Small intestine (tissue), 7 donors: ENCODE measurements around the gene PHF24. TPM values are rescaled to one million over a fixed set of nuclear protein-coding genes. Genes with fewer than 3 reads are reported as not detected.

Experiments
- DNase-seq, 2 donors: peaks; one replicate each; pipeline versions ENCODE4 v3.0.0 to v3.0.0-alpha.2; 2013
- FAIRE-seq: peaks from 2 replicates; lab custom pipeline; 2012; peaks lifted over from hg19 to GRCh38; lab: Jason Lieb, UNC
- H3K27ac ChIP-seq, 3 donors: one replicate each; pipeline ENCODE4 v1.5.1; 2013; ENCODE audit warnings: low read length in 2 of 3, mild to moderate bottlenecking in 2 of 3, control low read depth in 1 of 3, inconsistent platforms in 1 of 3, low read depth in 1 of 3, moderate library complexity in 1 of 3
- H3K27me3 ChIP-seq, 3 donors: one replicate each; pipeline ENCODE4 v1.6.1; 2013; ENCODE audit warnings: low read length in 3 of 3, inconsistent platforms in 1 of 3; ENCODE audit not compliant: control insufficient read depth in 3 of 3, insufficient read depth in 3 of 3
- H3K36me3 ChIP-seq, 3 donors: one replicate each; pipeline ENCODE4 v1.6.1; 2013; ENCODE audit warnings: low read length in 3 of 3, inconsistent platforms in 1 of 3, low read depth in 1 of 3, mild to moderate bottlenecking in 1 of 3, moderate library complexity in 1 of 3; ENCODE audit not compliant: control insufficient read depth in 3 of 3, insufficient read depth in 2 of 3
- H3K4me1 ChIP-seq, 3 donors: one replicate each; pipeline ENCODE4 v1.6.1; 2013; ENCODE audit warnings: low read length in 2 of 3, inconsistent platforms in 1 of 3, low read depth in 1 of 3, mild to moderate bottlenecking in 1 of 3, moderate library complexity in 1 of 3; ENCODE audit not compliant: control insufficient read depth in 3 of 3, insufficient read depth in 2 of 3
- H3K4me3 ChIP-seq, 3 donors: one replicate each; pipeline ENCODE4 v1.5.1; 2013; ENCODE audit warnings: low read length in 3 of 3, control low read depth in 1 of 3, inconsistent platforms in 1 of 3, low read depth in 1 of 3, mild to moderate bottlenecking in 1 of 3, moderate library complexity in 1 of 3
- H3K9me3 ChIP-seq, 2 donors: one replicate each; pipeline ENCODE4 v1.6.1; 2013; ENCODE audit warnings: low read depth in 1 of 2, low read length in 1 of 2; ENCODE audit not compliant: control insufficient read depth in 2 of 2, insufficient read depth in 1 of 2
- WGBS, 3 donors: extraction: QIAGEN DNeasy Blood & Tissue Kit; methylation state at CpG; one replicate each; pipeline ENCODE4 v1.1.7; 2013; 5-methylcytosine and 5-hydroxymethylcytosine counted together
- polyA plus RNA-seq, 4 donors: library from polyadenylated mRNA; stranded (reverse) in 3 of 4; unstranded in 1 of 4; fragments of 200-250 nt in 3 of 4; fragments of 120-200 nt in 1 of 4; gene quantifications; one replicate each; pipeline versions ENCODE4 v1.2.1 to v1.2.3, GENCODE V29; 2013
- donor health status: healthy with polysubstance abuse.
- donor health status: control.
- donor health status: control.
- donor health status: Bipolar disorder and iron deficiency.
- donor health status: healthy.

The PHF24 gene
- polyA plus RNA-seq, 4 donors: 0.15 to 0.39 TPM; not detected in 2

- Histone ChIP-seq H3K9me3 (no peaks in the 10 kb centered on the region), H3K27me3 (peaks cover 2 to 31% (median 12%) of the 10 kb centered on the region in 3 donors), H3K36me3 (no peaks in the 10 kb centered on the region), H3K27ac (no peak overlapping the region), H3K4me3 (no peak overlapping the region), H3K4me1 (no peaks in the 10 kb centered on the region)
- DNase-seq (no peak), FAIRE-seq (no peak)
- WGBS, 3 donors: 71 to 81% (median 78%) methylated on average over 4 of the region's 4 CpGs
These were observed 1.4 kb upstream of the PHF24 start for GRCh38 chr9:34956648-34957047.

- H3K27me3 ChIP-seq: peaks cover 2 to 45% (median 14%) of the 10 kb centered on the region in 3 donors
- no peak overlapping the region for H3K27ac ChIP-seq
- FAIRE-seq (no peak), DNase-seq (no peak)
- no peaks in the 10 kb centered on the region for H3K9me3 ChIP-seq
- H3K36me3 ChIP-seq: no peaks in the 10 kb centered on the region
- WGBS, 3 donors: 7 to 13% (median 11%) methylated on average over 19 to 21 of the region's 21 CpGs
- H3K4me3 ChIP-seq: peak overlapping the region in 1 of 3 donors; percentile 55
- no peaks in the 10 kb centered on the region for H3K4me1 ChIP-seq
These were observed 412 bp downstream of the PHF24 start for GRCh38 chr9:34958411-34958982.

- WGBS, 3 donors: 88 to 92% (median 89%) methylated on average over 4 of the region's 4 CpGs
- H3K27ac ChIP-seq: no peak overlapping the region
- H3K36me3 ChIP-seq: no peaks in the 10 kb centered on the region
- H3K4me3 ChIP-seq: no peak overlapping the region
- H3K4me1 ChIP-seq: no peaks in the 10 kb centered on the region
- H3K9me3 ChIP-seq: no peaks in the 10 kb centered on the region
- DNase-seq (no peak), FAIRE-seq (no peak)
- peaks cover 2 to 45% (median 12%) of the 10 kb centered on the region in 3 donors for H3K27me3 ChIP-seq
These were observed 1.4 kb downstream of the PHF24 start for GRCh38 chr9:34959461-34959860.

- Histone ChIP-seq H3K27ac (no peak overlapping the region), H3K9me3 (no peaks in the 10 kb centered on the region), H3K27me3 (peaks cover 2 to 45% (median 12%) of the 10 kb centered on the region in 3 donors), H3K36me3 (no peaks in the 10 kb centered on the region), H3K4me3 (no peak overlapping the region), H3K4me1 (no peaks in the 10 kb centered on the region)
- peak in 1 of 2 donors; percentile 25 for DNase-seq
- no peak for FAIRE-seq
- 41 to 51% (median 45%) methylated on average over 5 of the region's 5 CpGs for WGBS, 3 donors
These were observed 3.7 kb downstream of the PHF24 start for GRCh38 chr9:34961574-34962490.

DNA sequence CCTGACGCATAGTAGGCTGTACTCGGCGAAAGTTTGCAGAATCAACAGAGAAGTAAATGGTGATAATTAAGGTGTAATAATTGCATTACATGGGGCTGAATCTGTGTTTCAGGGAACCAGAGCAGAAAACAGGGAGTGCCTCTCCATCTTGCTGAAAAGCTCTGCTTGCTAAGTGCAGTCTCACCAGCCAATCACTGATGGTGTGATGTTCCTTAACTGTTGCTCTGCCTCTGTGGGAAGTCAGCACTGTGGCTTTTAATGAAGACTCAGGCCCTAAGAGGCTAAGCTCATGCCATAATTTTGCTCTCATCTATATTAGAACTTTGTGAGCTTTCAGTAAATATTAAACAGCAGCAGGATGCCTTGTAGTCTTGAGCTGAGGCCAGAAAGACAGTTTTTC, 4.5 kb downstream of the PHF24 start:
- H3K4me1 ChIP-seq: no peaks in the 10 kb centered on the region
- no peak overlapping the region for H3K27ac ChIP-seq
- no peaks in the 10 kb centered on the region for H3K36me3 ChIP-seq
- FAIRE-seq (no peak), DNase-seq (no peak)
- H3K4me3 ChIP-seq: no peak overlapping the region
- H3K9me3 ChIP-seq: no peaks in the 10 kb centered on the region
- WGBS, 3 donors: 85 to 89% (median 88%) methylated on average over 3 of the region's 3 CpGs
- peaks cover 2 to 42% (median 9%) of the 10 kb centered on the region in 3 donors for H3K27me3 ChIP-seq

- WGBS, 3 donors: 52 to 69% (median 59%) methylated on average over 2 of the region's 2 CpGs
- FAIRE-seq: no peak
- Histone ChIP-seq H3K27me3 (peaks cover 0 to 38% (median 6%) of the 10 kb centered on the region in 3 donors), H3K9me3 (no peaks in the 10 kb centered on the region), H3K4me1 (no peaks in the 10 kb centered on the region), H3K27ac (no peak overlapping the region), H3K4me3 (no peak overlapping the region), H3K36me3 (no peaks in the 10 kb centered on the region)
- no peak for DNase-seq
These were observed 5.5 kb downstream of the PHF24 start for GRCh38 chr9:34963552-34963951.

- peaks cover 0 to 29% (median 5%) of the 10 kb centered on the region in 3 donors for H3K27me3 ChIP-seq
- H3K4me3 ChIP-seq: no peak overlapping the region
- no peak for FAIRE-seq
- H3K27ac ChIP-seq: no peak overlapping the region
- H3K36me3 ChIP-seq: no peaks in the 10 kb centered on the region
- no peaks in the 10 kb centered on the region for H3K9me3 ChIP-seq
- WGBS, 3 donors: 25 to 62% (median 54%) methylated on average over 3 of the region's 3 CpGs
- DNase-seq: no peak
- no peaks in the 10 kb centered on the region for H3K4me1 ChIP-seq
These were observed 6.4 kb downstream of the PHF24 start for GRCh38 chr9:34964458-34964857.

DNA sequence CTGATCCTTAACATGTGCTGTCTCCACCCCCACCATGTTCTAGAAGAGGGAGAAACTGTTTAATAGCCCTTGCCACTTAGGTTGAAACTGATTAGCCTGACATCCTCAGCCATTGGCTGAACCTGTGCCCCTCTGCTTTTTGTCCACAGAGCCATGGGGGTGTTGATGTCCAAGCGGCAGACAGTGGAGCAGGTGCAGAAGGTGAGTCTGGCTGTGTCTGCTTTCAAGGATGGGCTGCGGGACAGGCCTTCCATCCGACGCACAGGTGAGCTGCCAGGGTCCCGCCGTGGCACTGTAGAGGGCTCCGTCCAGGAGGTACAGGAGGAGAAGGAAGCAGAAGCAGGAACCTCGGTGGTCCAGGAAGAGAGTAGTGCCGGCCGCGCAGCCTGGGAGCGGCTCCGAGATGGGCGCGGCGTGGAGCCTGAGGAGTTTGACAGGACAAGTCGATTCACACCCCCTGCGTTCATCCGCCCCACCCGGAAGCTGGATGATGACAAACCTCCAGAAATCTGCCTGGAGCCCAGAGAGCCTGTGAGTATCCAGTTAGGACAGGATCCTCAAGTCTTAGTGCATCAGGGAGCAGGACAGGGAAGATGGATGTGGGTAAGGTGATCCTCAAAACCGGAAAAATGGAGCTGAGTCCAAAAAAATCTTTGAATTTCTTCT, 13.2 kb downstream of the PHF24 start:
- no peak overlapping the region for H3K4me3 ChIP-seq
- no peaks in the 10 kb centered on the region for H3K9me3 ChIP-seq
- H3K36me3 ChIP-seq: no peaks in the 10 kb centered on the region
- 91 to 93% (median 92%) methylated on average over 21 of the region's 21 CpGs for WGBS, 3 donors
- no peaks in the 10 kb centered on the region for H3K4me1 ChIP-seq
- H3K27me3 ChIP-seq: peaks cover 0 to 2% (median 0%) of the 10 kb centered on the region in 3 donors
- no peak overlapping the region for H3K27ac ChIP-seq
- no peak for FAIRE-seq
- no peak for DNase-seq
